Neural cell (in vitro differentiated cells): ENCODE measurements around the gene BSN. TPM values are rescaled to one million over a fixed set of nuclear protein-coding genes. Genes with fewer than 3 reads are reported as not detected.

ENCODE experiments used
- H2AFZ ChIP-seq: fragments of 200-600, 300-800 bp; sonication (generic), shearing (Covaris generic); 2 replicates; pipeline ENCODE4 v1.6.0; 2014; ENCODE audit warnings: low read depth, mild to moderate bottlenecking, antibody characterized with exemption, low read length, moderate library complexity
- H3F3A ChIP-seq: fragments of 200-600 bp; shearing (Covaris generic); 2 replicates; pipeline ENCODE4 v1.6.1; 2016; ENCODE audit warnings: mild to moderate bottlenecking, moderate library complexity, mixed read lengths, antibody characterized with exemption, low read length; ENCODE audit not compliant: insufficient read depth, poor library complexity, severe bottlenecking
- H3K27ac ChIP-seq: fragments of 200-600, 300-800 bp; sonication (generic), shearing (Covaris generic); 2 replicates; pipeline ENCODE4 v1.5.1; 2014; ENCODE audit warnings: mild to moderate bottlenecking, low read length, moderate library complexity
- H3K27me3 ChIP-seq: fragments of 300-800, 200-600 bp; sonication (generic), shearing (Covaris generic); 2 replicates; pipeline ENCODE4 v1.6.0; 2014; ENCODE audit warnings: mild to moderate bottlenecking, low read depth, low read length, moderate library complexity; ENCODE audit not compliant: insufficient read depth
- H3K36me3 ChIP-seq: fragments of 300-800, 200-600 bp; sonication (generic), shearing (Covaris generic); 2 replicates; pipeline ENCODE4 v1.5.1; 2014; ENCODE audit warnings: mild to moderate bottlenecking, antibody characterized with exemption, low read length, moderate library complexity; ENCODE audit not compliant: insufficient read depth
- H3K4me2 ChIP-seq: fragments of 300-800, 200-600 bp; sonication (generic), shearing (Covaris generic); 2 replicates; pipeline ENCODE4 v1.6.0; 2014; ENCODE audit warnings: mild to moderate bottlenecking, low read length
- H3K4me3 ChIP-seq: fragments of 300-800, 200-600 bp; sonication (generic), shearing (Covaris generic); 2 replicates; pipeline ENCODE4 v1.5.1; 2014; ENCODE audit warnings: mild to moderate bottlenecking, low read length, moderate library complexity
- H3K79me2 ChIP-seq: fragments of 200-600 bp; shearing (Covaris generic); replicated peaks from 2 replicates; pipeline ENCODE4 v1.6.0; 2014; ENCODE audit warnings: mild to moderate bottlenecking, low read length, moderate library complexity; ENCODE audit not compliant: insufficient read depth
- H3K9ac ChIP-seq: fragments of 300-800, 200-600 bp; sonication (generic), shearing (Covaris generic); 2 replicates; pipeline ENCODE4 v1.6.1; 2016; ENCODE audit warnings: mild to moderate bottlenecking, low read length, mixed read lengths
- H3K9me2 ChIP-seq: fragments of 200-600 bp; shearing (Covaris generic); 2 replicates; pipeline ENCODE4 v1.6.1; 2016; ENCODE audit warnings: mild to moderate bottlenecking, low read length, mixed read lengths; ENCODE audit not compliant: insufficient read depth
- H3K9me3 ChIP-seq: fragments of 200-600, 300-800 bp; sonication (generic), shearing (Covaris generic); 2 replicates; pipeline ENCODE4 v1.6.1; 2016; ENCODE audit warnings: mild to moderate bottlenecking, mixed run types, low read length, moderate library complexity, mixed read lengths
- H4K20me1 ChIP-seq: fragments of 200-600 bp; shearing (Covaris generic); 2 replicates; pipeline ENCODE4 v1.6.1; 2016; ENCODE audit warnings: mild to moderate bottlenecking, mixed run types; ENCODE audit not compliant: insufficient read depth
- EP300 ChIP-seq: fragments of 450-650 bp; conservative IDR thresholded peaks from 2 replicates; pipeline ENCODE4 v1.6.1; 2014; ENCODE audit warnings: antibody characterized with exemption, mild to moderate bottlenecking, moderate library complexity; ENCODE audit not compliant: poor library complexity, severe bottlenecking
- EZH2 ChIP-seq: fragments of 200-600, 300-800 bp; shearing (Covaris generic), sonication (generic); IDR thresholded peaks from 2 replicates; pipeline ENCODE4 v1.6.1; 2014; ENCODE audit warnings: antibody characterized with exemption, low read length, borderline replicate concordance, mild to moderate bottlenecking; ENCODE audit not compliant: insufficient read depth, poor library complexity, severe bottlenecking
- MXI1 ChIP-seq: fragments of 450-650 bp; conservative IDR thresholded peaks from 2 replicates; pipeline ENCODE4 v1.6.1; 2014; ENCODE audit warnings: antibody characterized with exemption, mild to moderate bottlenecking; ENCODE audit not compliant: poor library complexity, severe bottlenecking
- POLR2AphosphoS5 ChIP-seq: IDR thresholded peaks from 2 replicates; pipeline ENCODE4 v1.6.1; 2012
- RAD21 ChIP-seq: fragments of 450-650 bp; conservative IDR thresholded peaks from 2 replicates; pipeline ENCODE4 v1.6.1; 2014; ENCODE audit warnings: antibody characterized with exemption, mild to moderate bottlenecking, moderate library complexity
- REST ChIP-seq: IDR thresholded peaks from 2 replicates; pipeline ENCODE4 v1.6.1; 2012; ENCODE audit warnings: borderline replicate concordance
- SMC3 ChIP-seq: fragments of 450-650 bp; conservative IDR thresholded peaks from 2 replicates; pipeline ENCODE4 v1.6.1; 2014; ENCODE audit warnings: antibody characterized with exemption, mild to moderate bottlenecking, moderate library complexity; ENCODE audit not compliant: poor library complexity
- TAF1 ChIP-seq: IDR thresholded peaks from 2 replicates; pipeline ENCODE4 v1.6.1; 2012; ENCODE audit warnings: low read depth
- polyA plus RNA-seq: library from polyadenylated mRNA; depleted of rRNA; stranded (reverse); fragments of >200 nt; gene quantifications from 2 replicates; pipeline ENCODE4 v1.2.3, GENCODE V29; 2014
- TF ChIP-seq, protein P1 (sequence below): fragments of 450-650 bp; IDR thresholded peaks from 2 replicates; pipeline ENCODE4 v1.5.1; 2014; ENCODE audit warnings: antibody characterized with exemption, mild to moderate bottlenecking, moderate library complexity; ENCODE audit not compliant: poor library complexity, severe bottlenecking

BSN gene
- polyA plus RNA-seq, 1 donor from 2014 or later = 2.0 TPM

GRCh38 chr3:49518441-49518840 is 35.8 kb upstream of the BSN start:
- Histone ChIP-seq H4K20me1 (no peaks in the 10 kb centered on the region), H3K36me3 (peaks cover 3% of the 10 kb centered on the region), H3K9me3 (no peaks in the 10 kb centered on the region), H3K79me2 (no peaks in the 10 kb centered on the region), H3K27me3 (no peaks in the 10 kb centered on the region), H3K27ac (no peak overlapping the region), H3F3A (no peaks in the 10 kb centered on the region), H3K9me2 (no peaks in the 10 kb centered on the region), H3K4me2 (no peak overlapping the region), H2AFZ (no peak overlapping the region), H3K9ac (no peak overlapping the region), H3K4me3 (no peak overlapping the region)
- TF ChIP-seq SMC3 (no peak), TAF1 (no peak), EZH2 (no peak)

DNA sequence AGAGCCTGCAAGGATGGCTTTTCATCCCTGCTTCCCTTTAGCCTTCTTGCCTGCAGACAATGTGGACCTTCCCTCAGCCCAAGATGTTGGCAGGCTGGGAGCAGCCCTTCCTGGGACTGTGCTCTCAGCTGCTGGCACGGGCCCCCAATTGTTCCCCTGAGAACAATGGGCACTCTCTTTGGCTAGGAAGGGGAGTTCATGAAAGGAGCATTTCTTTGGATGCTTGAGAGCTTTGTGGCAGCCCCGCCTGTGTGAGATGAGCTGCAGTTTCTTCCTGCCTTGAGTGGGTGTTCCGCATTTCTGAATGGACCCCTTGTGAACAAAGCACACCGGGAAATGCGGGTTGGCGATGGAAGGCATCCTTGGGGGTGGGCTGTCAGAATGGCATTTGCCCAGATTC is 35.0 kb upstream of the BSN start:
- no peaks in the 10 kb centered on the region for H3F3A ChIP-seq
- no peak overlapping the region for H3K4me2 ChIP-seq
- H3K27me3 ChIP-seq = no peaks in the 10 kb centered on the region
- no peaks in the 10 kb centered on the region for H3K9me3 ChIP-seq
- no peaks in the 10 kb centered on the region for H3K79me2 ChIP-seq
- TF ChIP-seq, protein P1, sequence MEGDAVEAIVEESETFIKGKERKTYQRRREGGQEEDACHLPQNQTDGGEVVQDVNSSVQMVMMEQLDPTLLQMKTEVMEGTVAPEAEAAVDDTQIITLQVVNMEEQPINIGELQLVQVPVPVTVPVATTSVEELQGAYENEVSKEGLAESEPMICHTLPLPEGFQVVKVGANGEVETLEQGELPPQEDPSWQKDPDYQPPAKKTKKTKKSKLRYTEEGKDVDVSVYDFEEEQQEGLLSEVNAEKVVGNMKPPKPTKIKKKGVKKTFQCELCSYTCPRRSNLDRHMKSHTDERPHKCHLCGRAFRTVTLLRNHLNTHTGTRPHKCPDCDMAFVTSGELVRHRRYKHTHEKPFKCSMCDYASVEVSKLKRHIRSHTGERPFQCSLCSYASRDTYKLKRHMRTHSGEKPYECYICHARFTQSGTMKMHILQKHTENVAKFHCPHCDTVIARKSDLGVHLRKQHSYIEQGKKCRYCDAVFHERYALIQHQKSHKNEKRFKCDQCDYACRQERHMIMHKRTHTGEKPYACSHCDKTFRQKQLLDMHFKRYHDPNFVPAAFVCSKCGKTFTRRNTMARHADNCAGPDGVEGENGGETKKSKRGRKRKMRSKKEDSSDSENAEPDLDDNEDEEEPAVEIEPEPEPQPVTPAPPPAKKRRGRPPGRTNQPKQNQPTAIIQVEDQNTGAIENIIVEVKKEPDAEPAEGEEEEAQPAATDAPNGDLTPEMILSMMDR = no peak
- no peak for TF ChIP-seq EZH2
- no peak for TF ChIP-seq REST
- no peak for TF ChIP-seq TAF1
- no peak for TF ChIP-seq SMC3
- no peak for TF ChIP-seq POLR2AphosphoS5
- no peak for TF ChIP-seq EP300
- no peak for TF ChIP-seq RAD21
- TF ChIP-seq MXI1 = no peak
- no peak overlapping the region for H2AFZ ChIP-seq
- no peaks in the 10 kb centered on the region for H3K36me3 ChIP-seq
- no peak overlapping the region for H3K27ac ChIP-seq
- no peak overlapping the region for H3K4me3 ChIP-seq
- H3K9ac ChIP-seq = no peak overlapping the region
- H3K9me2 ChIP-seq = no peaks in the 10 kb centered on the region
- no peaks in the 10 kb centered on the region for H4K20me1 ChIP-seq

DNA sequence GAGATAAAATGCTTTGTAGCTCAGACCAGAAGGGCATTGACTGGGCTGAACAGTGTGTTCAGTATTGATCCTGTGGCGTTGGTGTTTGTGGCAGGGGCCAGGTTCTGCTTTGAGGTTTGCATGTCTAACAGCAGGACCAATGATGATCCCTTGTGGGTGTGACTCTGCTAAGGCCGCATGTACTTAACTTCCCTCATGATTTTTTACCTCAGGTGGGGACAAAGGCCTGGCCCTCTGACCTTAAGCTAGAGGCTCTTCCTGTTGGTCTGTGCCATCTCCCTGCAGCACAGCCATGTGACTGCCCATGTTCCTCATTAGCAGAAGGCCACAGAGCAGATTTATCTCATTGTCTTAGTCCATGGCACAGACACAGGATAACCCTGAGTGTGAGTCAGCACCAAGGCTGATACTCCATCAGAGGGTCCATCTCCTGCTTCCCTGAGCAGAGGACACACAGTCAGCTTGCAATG is 34.3 kb upstream of the BSN start:
- Histone ChIP-seq H3K4me3 (no peak overlapping the region), H3K4me2 (no peak overlapping the region), H3K27ac (no peak overlapping the region), H4K20me1 (no peaks in the 10 kb centered on the region), H3K36me3 (no peaks in the 10 kb centered on the region), H3K79me2 (no peaks in the 10 kb centered on the region), H3K9me2 (no peaks in the 10 kb centered on the region), H3K9me3 (no peaks in the 10 kb centered on the region), H3K9ac (no peak overlapping the region), H2AFZ (no peak overlapping the region), H3K27me3 (no peaks in the 10 kb centered on the region), H3F3A (no peaks in the 10 kb centered on the region)
- TF ChIP-seq POLR2AphosphoS5 = no peak
- no peak for TF ChIP-seq EP300
- TF ChIP-seq, protein P1 = no peak
